GM19324 (cell line): Measurements from ENCODE around the gene CD274.
A peak's percentile ranks its signal among the peaks of the same experiment; 100 is the strongest.
"Not testable (repeated sequence)": the region's sequence is repeated elsewhere in the genome, so short reads cannot be mapped to it uniquely, and the experiment has no call there.

Experiments
- ATAC-seq: cut with Tn5 transposase; IDR thresholded peaks from one replicate; pipeline ENCODE4 v1.9.1; 2021; ENCODE audit warnings: mild to moderate bottlenecking, moderate library complexity; ENCODE audit not compliant: unreplicated experiment, low FRiP score

The CD274 gene

GRCh38 chr9:5450359-5451091, at the start of gene CD274:
TSS of gene CD274 (plus strand) at chr9:5450542. CDS start at chr9:5456114, 5,572 bp downstream.
- ATAC-seq: peak; percentile 78

DNA sequence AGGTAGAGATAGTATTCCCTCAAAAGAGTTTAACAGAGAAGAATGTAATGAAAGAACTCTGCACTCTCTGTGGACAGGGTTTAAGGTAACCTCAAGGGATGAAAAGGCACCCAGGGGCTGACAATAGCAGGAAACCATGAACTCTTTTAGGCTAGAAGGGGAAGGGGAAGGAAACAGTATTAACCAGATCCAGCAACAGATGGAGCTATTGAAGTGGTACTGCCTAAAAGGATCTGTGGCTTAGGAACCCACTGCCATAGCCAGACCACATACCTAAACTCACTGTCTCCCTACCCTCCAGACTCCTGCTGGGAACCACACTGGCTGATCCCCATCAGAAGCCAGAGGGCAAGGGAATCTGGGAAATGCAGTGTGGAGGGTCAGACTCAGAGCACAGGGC, 48.1 kb upstream of the CD274 start:
- ATAC-seq: no peak

GRCh38 chr9:5408596-5408995, 41.7 kb upstream of the CD274 start:
- ATAC-seq: no peak

DNA sequence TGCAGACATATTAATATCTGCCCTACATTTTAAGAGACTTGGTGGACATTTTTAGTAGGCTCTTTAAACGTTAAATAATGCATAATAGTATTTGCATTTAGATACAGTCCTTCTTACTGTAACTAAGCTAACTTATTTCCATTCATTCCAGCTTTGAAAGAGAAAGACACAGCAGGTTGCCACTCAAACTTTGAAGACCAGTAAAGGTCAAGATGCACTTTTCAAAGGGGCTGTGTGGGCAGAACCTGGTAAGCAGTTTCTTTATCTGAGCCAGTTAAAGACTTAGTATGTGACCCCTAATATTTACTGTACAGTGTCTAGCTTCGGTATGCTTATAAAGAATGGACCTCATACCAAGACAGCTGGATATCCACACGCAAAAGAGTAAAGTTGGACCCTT, 33.4 kb upstream of the CD274 start:
- no peak for ATAC-seq

GRCh38 chr9:5418481-5418880, 31.9 kb upstream of the CD274 start:
- no peak for ATAC-seq

GRCh38 chr9:5419987-5420386, 30.4 kb upstream of the CD274 start:
- ATAC-seq: no peak

DNA sequence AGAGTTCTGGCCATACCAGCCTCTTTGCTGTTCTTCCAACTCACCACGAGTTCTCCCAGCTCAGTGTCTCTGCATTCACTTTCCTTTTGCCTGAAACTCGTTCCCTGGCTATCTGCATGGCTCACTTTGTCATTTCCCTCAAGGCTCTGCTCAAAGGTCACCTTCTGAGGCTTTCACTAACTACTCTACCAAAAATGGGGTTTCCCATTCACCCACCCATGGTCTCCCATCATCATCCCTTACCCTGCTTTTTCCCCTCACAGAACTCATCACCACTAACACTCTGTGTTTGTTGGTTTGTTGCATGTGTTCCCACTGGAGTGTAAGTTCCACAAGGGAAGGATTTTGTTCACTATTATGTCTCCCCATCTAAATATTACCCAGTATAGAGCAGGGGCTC, 29.2 kb upstream of the CD274 start:
- ATAC-seq: no peak

GRCh38 chr9:5422276-5422675, 28.1 kb upstream of the CD274 start:
- no peak for ATAC-seq

DNA sequence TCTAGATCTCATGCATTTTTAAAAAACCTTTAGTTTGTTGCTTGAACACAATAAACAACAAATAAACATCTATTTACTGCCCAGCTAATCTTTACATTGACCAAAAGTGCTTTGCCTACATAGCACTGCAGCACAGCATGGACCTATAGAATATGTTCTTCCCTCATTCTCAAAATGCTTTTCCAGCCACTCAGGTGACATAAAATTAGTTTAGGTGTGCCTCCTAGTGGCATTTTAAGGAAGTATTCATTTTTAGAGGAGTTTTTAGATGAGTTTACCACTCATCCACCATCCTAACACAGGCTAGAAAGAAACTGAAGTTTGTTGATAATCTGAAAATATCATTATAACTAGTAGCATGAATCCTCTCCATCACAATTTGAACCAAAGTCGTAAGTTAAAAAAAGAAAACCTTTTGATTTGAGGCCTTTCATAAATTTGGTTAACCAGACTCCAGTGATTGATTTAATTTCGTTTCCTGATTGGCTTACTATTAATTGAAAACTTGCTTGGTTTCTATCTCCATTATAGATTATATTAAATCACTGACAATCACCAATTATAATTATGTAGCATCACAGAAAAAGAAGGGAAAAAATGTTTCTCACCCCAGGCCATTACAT, 25.2 kb upstream of the CD274 start:
- ATAC-seq: no peak

- ATAC-seq: no peak
Observed at GRCh38 chr9:5427005-5427404, 23.3 kb upstream of the CD274 start.

DNA sequence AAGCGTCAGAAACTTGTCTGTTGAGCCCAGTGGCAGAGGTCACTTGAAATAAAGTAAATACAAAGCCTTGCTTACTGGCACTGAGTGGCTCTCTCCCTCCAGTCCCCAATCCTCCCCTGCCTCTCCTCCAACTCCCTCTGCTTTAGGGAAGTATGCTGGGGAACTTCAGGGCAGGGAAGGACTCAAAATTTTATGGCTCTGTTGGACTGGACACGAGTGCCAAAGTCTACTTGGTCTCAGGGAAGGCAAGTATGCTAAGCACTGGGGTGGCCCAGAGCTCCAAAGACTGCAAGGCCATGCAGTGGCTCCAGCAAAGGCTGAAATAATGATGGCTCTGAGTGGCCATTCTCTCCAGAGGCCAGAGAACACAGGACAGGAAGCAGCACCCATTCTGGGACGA, 22.2 kb upstream of the CD274 start:
- ATAC-seq: no peak

DNA sequence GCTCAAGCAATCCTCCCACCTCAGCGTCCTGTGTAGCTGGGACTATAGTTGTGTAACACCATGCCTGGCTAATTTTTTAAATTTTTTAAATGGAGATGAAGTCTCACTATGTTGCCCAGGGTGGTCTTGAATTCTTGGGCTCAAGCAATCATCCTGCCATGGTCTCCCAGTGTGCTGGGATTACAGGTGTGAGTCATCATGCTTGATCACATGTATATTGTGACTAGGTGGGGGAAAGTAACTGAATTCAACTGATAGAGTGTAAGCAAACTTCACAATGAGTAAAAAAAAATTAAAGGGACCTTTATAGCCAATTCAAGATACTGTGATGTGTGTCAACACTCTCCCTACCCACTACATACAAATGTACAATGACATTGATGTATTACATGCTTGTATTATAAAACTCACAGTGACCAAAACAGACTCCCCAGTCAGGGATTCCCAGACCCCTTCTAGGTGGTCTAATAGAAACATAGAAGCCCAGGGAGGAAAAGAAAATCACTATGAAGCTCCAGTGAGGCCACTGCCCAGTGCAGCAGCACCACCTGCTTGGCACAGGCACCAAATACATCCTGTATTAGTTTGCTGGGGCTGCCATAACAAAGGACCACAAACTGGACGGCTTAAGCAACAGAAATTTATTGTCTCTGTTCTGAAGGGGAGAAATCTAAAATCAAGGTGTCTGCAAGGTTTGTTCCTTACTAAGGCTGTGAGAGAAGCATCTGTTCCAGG, 21.4 kb upstream of the CD274 start:
- ATAC-seq: no peak

GRCh38 chr9:5429873-5430564, 20.3 kb upstream of the CD274 start:
- ATAC-seq: no peak

- ATAC-seq: no peak
Observed at GRCh38 chr9:5430912-5431311, 19.4 kb upstream of the CD274 start.

GRCh38 chr9:5432890-5433289, 17.5 kb upstream of the CD274 start:
- not testable (repeated sequence) for ATAC-seq

GRCh38 chr9:5433328-5433727, 17.0 kb upstream of the CD274 start:
- not testable (repeated sequence) for ATAC-seq

DNA sequence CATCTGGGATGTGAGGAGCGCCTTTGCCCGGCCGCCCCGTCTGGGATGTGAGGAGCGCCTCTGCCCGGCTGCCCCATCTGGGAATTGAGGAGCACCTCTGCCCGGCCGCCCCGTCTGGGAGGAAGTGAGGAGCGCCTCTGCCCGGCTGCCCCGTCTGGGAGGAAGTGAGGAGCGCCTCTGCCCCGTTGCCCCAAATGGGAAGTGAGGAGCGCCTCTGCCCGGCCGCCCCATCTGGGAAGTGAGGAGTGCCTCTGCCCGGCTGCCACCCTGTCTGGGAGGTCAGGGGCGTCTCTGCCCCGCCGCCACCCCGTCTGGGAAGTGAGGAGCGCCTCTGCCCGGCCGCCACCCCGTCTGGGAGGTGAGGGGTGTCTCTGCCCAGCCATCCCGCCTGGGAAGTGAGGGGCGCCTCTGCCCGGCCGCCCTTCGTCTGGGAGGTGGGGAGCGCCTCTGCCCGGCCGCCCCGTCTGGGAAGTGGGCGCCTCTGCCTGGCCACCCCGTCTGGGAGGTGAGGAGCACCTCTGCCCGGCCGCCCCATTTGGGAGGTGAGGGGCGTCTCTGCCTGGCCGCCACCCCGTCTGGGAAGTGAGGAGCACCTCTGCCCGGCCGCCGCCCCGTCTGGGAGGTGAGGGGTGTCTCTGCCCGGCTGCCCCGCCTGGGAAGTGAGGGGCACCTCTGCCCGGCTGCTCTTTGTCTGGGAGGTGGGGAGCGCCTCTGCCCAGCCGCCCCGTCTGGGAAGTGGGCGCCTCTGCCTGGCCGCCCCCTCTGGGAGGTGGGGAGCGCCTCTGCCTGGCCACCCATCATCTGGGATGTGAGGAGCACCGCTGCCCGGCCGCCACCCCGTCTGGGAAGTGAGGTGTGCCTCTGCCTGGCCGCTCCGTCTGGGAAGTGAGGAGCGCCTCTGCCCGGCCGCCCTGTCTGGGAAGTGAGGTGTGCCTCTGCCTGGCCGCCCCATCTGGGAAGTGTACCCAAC, 16.2 kb upstream of the CD274 start:
- not testable (repeated sequence) for ATAC-seq

DNA sequence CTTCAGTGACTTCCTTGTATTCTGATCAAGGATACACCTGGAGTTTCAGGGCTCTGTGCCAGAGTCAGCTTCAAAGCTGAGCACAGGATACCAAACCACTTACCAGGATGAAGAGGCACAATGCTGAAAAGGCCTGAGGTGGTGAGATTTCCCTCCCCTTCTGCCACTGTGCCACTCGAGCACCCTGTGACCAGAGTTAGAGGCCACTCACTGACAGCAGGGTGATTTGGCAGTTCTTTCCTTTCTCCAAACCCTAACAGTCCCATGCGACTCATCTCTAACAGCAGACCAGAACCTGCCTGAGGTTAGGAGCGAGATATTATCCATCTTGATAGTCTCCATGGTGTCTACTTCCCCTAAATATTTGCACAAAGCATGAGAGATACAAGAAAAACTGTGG, 14.4 kb upstream of the CD274 start:
- no peak for ATAC-seq

DNA sequence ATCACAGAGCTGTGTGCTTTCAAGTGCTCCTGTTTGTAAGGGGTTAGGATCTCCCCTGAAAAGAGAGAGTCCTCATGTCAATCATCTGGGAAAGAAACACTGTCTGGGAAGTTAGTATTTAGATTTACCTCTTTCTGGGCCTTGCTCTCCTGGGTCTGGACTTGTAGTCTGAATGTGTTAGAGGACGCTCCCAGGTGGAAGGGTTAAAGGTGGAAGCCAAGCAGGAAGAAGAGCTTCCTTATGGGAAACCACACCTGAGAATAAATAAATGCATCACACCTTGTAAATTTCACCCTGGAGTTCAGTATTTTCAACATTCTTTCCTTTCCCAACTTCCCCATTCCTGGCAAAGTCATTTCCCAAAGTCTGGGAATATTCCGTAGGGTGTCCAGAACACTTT, 13.9 kb upstream of the CD274 start:
- no peak for ATAC-seq
